Upper lobe of left lung (tissue), 6 donors: Measurements from ENCODE around the gene GPATCH4. TPM values are rescaled to one million over a fixed set of nuclear protein-coding genes. Genes with fewer than 3 reads are reported as not detected.
"Not testable (repeated sequence)": the region's sequence is repeated elsewhere in the genome, so short reads cannot be mapped to it uniquely, and the experiment has no call there.

Source experiments
- ATAC-seq, 2 donors: fragments of 200-7000 bp; cut with Tn5 transposase; one replicate each; pipeline ENCODE4 v1.9.1; 2022; ENCODE audit warnings: mild to moderate bottlenecking in 2 of 2, moderate library complexity in 2 of 2; ENCODE audit not compliant: low FRiP score in 2 of 2
- DNase-seq, 2 donors: peaks; one replicate each; pipeline ENCODE4 v3.0.0-alpha.2; 2019 to 2020
- H3K27ac ChIP-seq, 4 donors: fragments of 200-600 bp; sonication (generic); one replicate each; pipeline ENCODE4 v1.5.1; 2016 to 2019
- H3K27me3 ChIP-seq, 4 donors: fragments of 200-600 bp; sonication (generic); one replicate each; pipeline ENCODE4 v1.5.1; 2017 to 2019
- H3K36me3 ChIP-seq, 4 donors: fragments of 200-600 bp; sonication (generic); one replicate each; pipeline ENCODE4 v1.5.1; 2016 to 2019
- H3K4me1 ChIP-seq, 4 donors: fragments of 200-600 bp; sonication (generic); one replicate each; pipeline ENCODE4 v1.5.1; 2018 to 2019
- H3K4me3 ChIP-seq, 4 donors: fragments of 200-600 bp; sonication (generic); one replicate each; pipeline ENCODE4 v1.5.1; 2017 to 2019; ENCODE audit warnings: mild to moderate bottlenecking in 2 of 4, moderate library complexity in 1 of 4
- H3K9me3 ChIP-seq, 4 donors: fragments of 200-600 bp; sonication (generic); one replicate each; pipeline ENCODE4 v1.5.1; 2018 to 2019
- CTCF ChIP-seq, 6 experiments: fragments of 450-650 bp in 4 of 6; fragments of 200-600 bp in 2 of 6; sonication (generic) in 2 of 6; IDR thresholded peaks; one replicate each; pipeline ENCODE4 v1.5.1; 2016 to 2019; ENCODE audit warnings: antibody characterized with exemption in 6 of 6
- EP300 ChIP-seq, 4 donors: sonication (generic); formaldehyde crosslinking; IDR thresholded peaks; one replicate each; pipeline ENCODE4 v1.5.1; 2017; ENCODE audit warnings: antibody characterized with exemption in 4 of 4, control low read depth in 2 of 4
- POLR2A ChIP-seq, 4 donors: fragments of 450-650 bp; IDR thresholded peaks; one replicate each; pipeline ENCODE4 v1.5.1; 2016 to 2017; ENCODE audit warnings: antibody characterized with exemption in 4 of 4, mild to moderate bottlenecking in 2 of 4
- POLR2AphosphoS5 ChIP-seq, 2 donors: sonication (generic); formaldehyde crosslinking; IDR thresholded peaks; one replicate each; pipeline ENCODE4 v1.5.1; 2017; ENCODE audit warnings: antibody characterized with exemption in 2 of 2
- WGBS, 2 donors: methylation state at CpG; one replicate each; pipeline ENCODE4 v1.1.5; 2017 to 2018; 5-methylcytosine and 5-hydroxymethylcytosine counted together
- total RNA-seq, 6 donors: library from RNA; depleted of rRNA in 4 of 6; stranded (reverse); fragments of >200 nt in 4 of 6; gene quantifications; one replicate each; pipeline versions ENCODE4 v1.1.0 to v1.2.1, GENCODE V29; 2016 to 2021
- donor health status: DM: no; HTN: no; CAD: no; lungs with moderate emphysema.
- donor health status: DM: no; HTN: yes; CAD: no; lungs with severe emphysema.

The GPATCH4 gene
- total RNA-seq, 6 donors from 2014 or later = 5.7 to 26.2 (median 19.4) TPM

- WGBS, 2 donors = 32 to 37% methylated on average over 7 of the region's 7 CpGs
- Histone ChIP-seq H3K4me3 (no peak overlapping the region), H3K4me1 (peaks cover 0 to 5% (median 0%) of the 10 kb centered on the region in 4 donors), H3K9me3 (no peaks in the 10 kb centered on the region), H3K27ac (no peak overlapping the region), H3K27me3 (no peaks in the 10 kb centered on the region), H3K36me3 (no peaks in the 10 kb centered on the region)
- peak; percentile 61 to 85 (median 75) for TF ChIP-seq CTCF (IDR thresholded peaks at IDR 0.05)
- TF ChIP-seq POLR2AphosphoS5 (IDR thresholded peaks at IDR 0.05) = no peak
- TF ChIP-seq POLR2A (IDR thresholded peaks at IDR 0.05) = no peak
- no peak for TF ChIP-seq EP300 (IDR thresholded peaks at IDR 0.05)
- ATAC-seq (peak; percentile 85 to 95), DNase-seq (peak in 1 of 2 donors; percentile 44)
Observed at GRCh38 chr1:156608036-156608674, 6.9 kb upstream of the GPATCH4 start.

- not testable (repeated sequence) for H3K4me1 ChIP-seq, H3K9me3 ChIP-seq, H3K27ac ChIP-seq, ATAC-seq, H3K36me3 ChIP-seq, DNase-seq, H3K27me3 ChIP-seq, H3K4me3 ChIP-seq
- 77 to 85% methylated on average over 4 of the region's 4 CpGs for WGBS, 2 donors
Observed at GRCh38 chr1:156607344-156607743, 6.1 kb upstream of the GPATCH4 start.

- 48 to 49% methylated on average over 10 of the region's 10 CpGs for WGBS, 2 donors
- H3K9me3 ChIP-seq = no peaks in the 10 kb centered on the region
- H3K27me3 ChIP-seq = no peaks in the 10 kb centered on the region
- peaks cover 0 to 11% (median 5%) of the 10 kb centered on the region in 4 donors for H3K36me3 ChIP-seq
- peak in 2 of 6 experiments; percentile 16 to 21 for TF ChIP-seq CTCF (IDR thresholded peaks at IDR 0.05)
- TF ChIP-seq EP300 (IDR thresholded peaks at IDR 0.05) = no peak
- peaks cover 13 to 24% (median 22%) of the 10 kb centered on the region in 4 donors for H3K4me1 ChIP-seq
- H3K4me3 ChIP-seq = no peak overlapping the region
- DNase-seq (no peak), ATAC-seq (no peak)
- H3K27ac ChIP-seq = no peak overlapping the region
Observed at GRCh38 chr1:156602557-156602993, 1.3 kb upstream of the GPATCH4 start.

GRCh38 chr1:156601892-156602291, 613 bp upstream of the GPATCH4 start:
- H3K9me3 ChIP-seq = no peaks in the 10 kb centered on the region
- H3K27me3 ChIP-seq = no peaks in the 10 kb centered on the region
- 83% methylated on average over 12 of the region's 12 CpGs for WGBS, 2 donors
- peaks cover 13 to 24% (median 22%) of the 10 kb centered on the region in 4 donors for H3K4me1 ChIP-seq
- ATAC-seq (no peak), DNase-seq (no peak)
- TF ChIP-seq POLR2A (IDR thresholded peaks at IDR 0.05) (no peak), EP300 (IDR thresholded peaks at IDR 0.05) (no peak)
- H3K27ac ChIP-seq = peak overlapping the region; percentile 51 to 73 (median 64)
- peak overlapping the region; percentile 56 to 82 (median 68) for H3K4me3 ChIP-seq
- peaks cover 0 to 17% (median 6%) of the 10 kb centered on the region in 4 donors for H3K36me3 ChIP-seq

GRCh38 chr1:156600733-156601121, 552 bp downstream of the GPATCH4 start:
- H3K9me3 ChIP-seq = no peaks in the 10 kb centered on the region
- H3K4me1 ChIP-seq = peaks cover 13 to 24% (median 22%) of the 10 kb centered on the region in 4 donors
- ATAC-seq = peak in 1 of 2 donors; percentile 14
- H3K36me3 ChIP-seq = peaks cover 0 to 27% (median 15%) of the 10 kb centered on the region in 4 donors
- H3K4me3 ChIP-seq = peak overlapping the region; percentile 56 to 82 (median 68)
- WGBS, 2 donors = 6 to 9% methylated on average over 13 of the region's 13 CpGs
- H3K27ac ChIP-seq = peak overlapping the region; percentile 51 to 73 (median 64)
- TF ChIP-seq POLR2AphosphoS5 (IDR thresholded peaks at IDR 0.05) = no peak
- H3K27me3 ChIP-seq = no peaks in the 10 kb centered on the region
- no peak for DNase-seq

GRCh38 chr1:156599811-156600210, 1.5 kb downstream of the GPATCH4 start:
- no peaks in the 10 kb centered on the region for H3K9me3 ChIP-seq
- no peak for TF ChIP-seq EP300 (IDR thresholded peaks at IDR 0.05)
- peak in 3 of 6 experiments; percentile 14 to 23 (median 15) for TF ChIP-seq CTCF (IDR thresholded peaks at IDR 0.05)
- DNase-seq = no peak
- WGBS, 2 donors = 35 to 59% methylated on average over 3 of the region's 3 CpGs
- no peaks in the 10 kb centered on the region for H3K27me3 ChIP-seq
- peaks cover 13 to 24% (median 22%) of the 10 kb centered on the region in 4 donors for H3K4me1 ChIP-seq
- H3K27ac ChIP-seq = no peak overlapping the region
- H3K36me3 ChIP-seq = peaks cover 0 to 37% (median 19%) of the 10 kb centered on the region in 4 donors
- peak overlapping the region in 1 of 4 donors; percentile 66 for H3K4me3 ChIP-seq
- ATAC-seq = no peak
